GM18511 (cell line): ENCODE data around the gene SPSB4.
A peak's percentile ranks its signal among the peaks of the same experiment; 100 is the strongest.
"Not testable (repeated sequence)": the region's sequence is repeated elsewhere in the genome, so short reads cannot be mapped to it uniquely, and the experiment has no call there.

Source experiments
- ATAC-seq: cut with Tn5 transposase; IDR thresholded peaks from one replicate; pipeline ENCODE4 v1.9.1; 2021; ENCODE audit warnings: mild to moderate bottlenecking, moderate library complexity; ENCODE audit not compliant: unreplicated experiment

The SPSB4 gene

DNA sequence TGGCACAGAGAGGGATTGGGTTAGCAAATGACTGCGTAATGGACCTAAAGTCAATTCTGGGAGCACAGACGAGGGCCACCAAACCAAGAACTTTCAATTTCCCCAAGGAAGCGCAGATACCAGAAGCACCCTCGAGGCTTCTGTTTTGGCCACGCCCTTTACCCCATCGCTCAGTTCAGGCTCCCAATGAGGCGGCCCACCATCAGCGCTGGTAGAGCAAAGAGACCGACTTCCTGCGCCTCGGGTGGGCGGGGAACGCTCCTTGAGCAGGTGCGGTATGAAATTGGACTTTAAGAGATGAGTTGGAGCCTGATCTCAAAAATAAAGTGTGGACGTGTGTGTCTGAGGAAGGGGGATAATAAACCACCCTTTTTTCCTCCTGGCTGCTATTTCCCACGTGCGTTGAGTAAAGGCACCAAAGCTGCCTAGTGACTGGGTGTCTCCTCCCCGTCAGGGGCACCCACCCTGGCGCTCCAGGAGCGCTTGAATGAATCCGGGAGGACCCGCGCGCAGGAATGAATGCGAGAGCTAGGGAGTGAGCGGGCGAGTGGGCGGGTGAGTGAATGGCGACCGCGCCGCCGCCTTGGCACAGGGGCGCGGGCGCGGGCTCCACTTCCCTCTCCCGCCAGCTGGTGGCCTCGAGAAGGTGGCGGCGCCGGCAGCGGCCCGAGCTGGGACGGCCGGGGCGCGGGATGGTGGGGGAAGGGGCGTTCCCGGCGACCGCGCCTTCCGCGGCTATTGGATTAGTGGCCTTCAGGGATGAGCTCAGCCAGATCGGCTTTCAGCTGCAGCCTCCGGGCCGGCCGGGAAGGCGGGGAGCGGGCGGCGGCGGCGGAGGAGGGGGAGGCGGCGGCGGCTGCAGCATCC lies at the start of gene SPSB4:
Gene SPSB4, plus strand, starts transcription at position 772 of the 867 bp plus-strand sequence. CDS start 14,758 bp downstream, outside the sequence.
- no peak for ATAC-seq

DNA sequence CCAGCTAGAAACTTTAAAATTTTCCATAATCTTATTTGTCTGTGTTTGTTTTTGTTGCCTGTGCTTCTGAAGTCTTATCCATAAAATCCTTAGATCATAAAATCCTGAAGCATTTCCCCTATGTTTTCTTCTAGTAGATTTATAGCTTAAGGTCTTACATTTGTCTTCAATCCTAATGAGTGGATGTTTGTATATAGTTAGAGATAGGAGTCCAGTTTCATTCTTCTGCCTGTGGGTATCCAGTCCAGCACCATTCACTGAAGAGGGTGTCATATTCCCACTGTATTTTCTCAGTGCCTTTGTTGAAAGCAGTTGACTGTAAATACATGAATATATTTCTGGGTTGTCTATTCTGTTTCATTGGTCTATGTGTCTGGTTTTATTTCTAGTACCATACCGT lies 44.8 kb upstream of the SPSB4 start:
- ATAC-seq, result no peak

DNA sequence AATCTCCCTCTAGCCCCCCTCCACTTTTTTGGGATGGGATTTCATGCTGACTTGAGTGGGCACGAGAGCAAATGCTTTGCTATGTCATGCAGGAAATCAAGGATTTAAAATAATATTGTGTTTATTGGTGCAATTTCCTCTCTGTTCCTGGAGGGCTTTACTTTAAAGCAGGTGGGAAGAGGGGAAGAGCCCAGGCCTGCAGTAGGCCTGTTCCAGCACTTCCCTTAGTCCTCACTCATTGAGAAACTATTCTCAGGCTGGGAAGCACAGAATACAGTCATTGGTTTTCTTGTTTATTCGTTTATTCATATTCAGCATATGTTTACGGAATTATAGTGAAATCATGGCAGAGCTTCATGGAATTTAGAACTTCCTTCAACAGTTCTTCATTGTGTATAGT lies 41.7 kb upstream of the SPSB4 start:
- no peak for ATAC-seq

DNA sequence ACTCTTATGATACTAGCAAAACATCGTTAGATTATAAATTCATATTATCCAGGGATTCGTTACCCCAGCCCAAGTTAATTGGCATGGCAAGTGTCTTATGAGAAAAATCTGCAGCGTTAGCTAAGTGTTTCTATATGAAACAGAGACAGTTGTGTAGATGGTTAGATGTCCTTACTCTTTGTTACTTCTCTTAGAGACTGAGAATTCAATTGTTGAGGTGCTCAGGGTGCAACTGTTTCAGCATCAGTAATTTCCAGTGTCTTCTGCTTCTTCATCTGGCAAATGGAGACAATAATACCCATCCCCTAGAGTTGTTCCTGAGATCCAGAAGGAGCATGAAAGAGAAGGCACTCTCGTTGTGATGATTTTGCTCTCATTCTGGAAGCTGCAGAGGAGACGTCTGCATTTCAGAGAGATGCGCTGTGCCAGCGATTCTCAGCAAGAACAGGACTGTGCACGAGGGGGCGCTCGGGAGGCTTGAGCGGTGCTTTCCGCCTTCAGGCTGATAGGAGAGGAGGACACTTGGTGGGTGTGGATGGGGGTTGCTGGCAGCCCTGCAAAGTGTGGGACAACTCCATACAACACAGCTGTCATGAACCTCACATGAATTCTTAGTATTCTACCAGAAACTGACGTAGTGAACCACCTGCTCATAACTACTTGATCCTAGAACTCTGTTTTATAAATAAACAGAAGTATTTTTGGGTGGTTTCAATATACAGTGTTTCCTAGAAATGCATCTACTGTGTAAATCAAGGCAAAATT lies 39.7 kb upstream of the SPSB4 start:
- ATAC-seq, result peak; percentile 92

DNA sequence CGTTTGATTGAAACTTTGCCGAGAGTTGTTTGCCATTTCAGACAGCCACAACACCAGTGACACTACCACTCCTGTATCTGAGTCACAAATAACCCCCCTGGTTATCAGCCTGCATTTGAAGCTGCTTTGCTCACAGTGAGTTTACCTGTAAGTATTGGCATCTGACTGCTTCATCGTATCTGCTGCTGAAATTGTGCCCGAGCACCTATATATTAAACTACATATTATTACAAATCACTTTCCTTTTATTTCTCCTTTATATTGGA lies 39.2 kb upstream of the SPSB4 start:
- peak; percentile 46 for ATAC-seq

DNA sequence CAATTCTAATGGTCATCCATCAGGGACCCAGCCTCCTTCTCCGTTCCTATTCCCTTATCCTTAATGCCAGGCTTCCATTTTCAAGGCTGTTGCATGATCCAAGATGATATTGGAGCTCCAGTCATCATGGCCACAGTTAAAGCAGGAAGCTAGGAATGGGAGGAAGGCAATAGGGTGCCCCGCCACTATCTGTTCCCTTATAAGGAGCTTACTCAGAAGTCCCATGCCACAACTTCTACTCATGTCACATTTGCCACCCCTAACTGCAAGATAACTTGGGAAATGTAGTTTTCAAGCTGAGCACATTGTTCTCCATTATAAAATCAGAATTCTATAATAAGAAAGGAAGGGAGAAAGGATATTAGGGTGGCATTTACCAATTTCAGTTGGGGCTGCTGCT lies 38.6 kb upstream of the SPSB4 start:
- ATAC-seq, result no peak

DNA sequence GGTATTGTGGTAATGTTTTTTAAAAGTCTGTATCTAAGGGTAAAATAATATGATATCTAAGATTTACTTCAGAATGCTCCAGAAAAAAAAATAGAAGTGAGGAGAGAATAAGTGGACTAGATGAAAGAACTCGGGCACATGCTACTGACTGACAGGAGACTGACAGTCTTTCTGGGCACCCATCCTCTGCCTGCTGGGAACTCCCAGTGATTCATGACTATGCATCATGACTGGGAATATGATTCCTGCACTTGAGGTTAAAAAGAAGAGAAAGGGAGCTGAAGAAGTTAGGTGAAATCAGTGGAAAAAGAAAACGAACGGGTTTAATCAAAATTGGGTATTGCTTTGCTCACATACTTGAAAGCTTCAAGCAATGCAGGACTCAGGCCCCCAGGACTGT lies 35.7 kb upstream of the SPSB4 start:
- no peak for ATAC-seq

DNA sequence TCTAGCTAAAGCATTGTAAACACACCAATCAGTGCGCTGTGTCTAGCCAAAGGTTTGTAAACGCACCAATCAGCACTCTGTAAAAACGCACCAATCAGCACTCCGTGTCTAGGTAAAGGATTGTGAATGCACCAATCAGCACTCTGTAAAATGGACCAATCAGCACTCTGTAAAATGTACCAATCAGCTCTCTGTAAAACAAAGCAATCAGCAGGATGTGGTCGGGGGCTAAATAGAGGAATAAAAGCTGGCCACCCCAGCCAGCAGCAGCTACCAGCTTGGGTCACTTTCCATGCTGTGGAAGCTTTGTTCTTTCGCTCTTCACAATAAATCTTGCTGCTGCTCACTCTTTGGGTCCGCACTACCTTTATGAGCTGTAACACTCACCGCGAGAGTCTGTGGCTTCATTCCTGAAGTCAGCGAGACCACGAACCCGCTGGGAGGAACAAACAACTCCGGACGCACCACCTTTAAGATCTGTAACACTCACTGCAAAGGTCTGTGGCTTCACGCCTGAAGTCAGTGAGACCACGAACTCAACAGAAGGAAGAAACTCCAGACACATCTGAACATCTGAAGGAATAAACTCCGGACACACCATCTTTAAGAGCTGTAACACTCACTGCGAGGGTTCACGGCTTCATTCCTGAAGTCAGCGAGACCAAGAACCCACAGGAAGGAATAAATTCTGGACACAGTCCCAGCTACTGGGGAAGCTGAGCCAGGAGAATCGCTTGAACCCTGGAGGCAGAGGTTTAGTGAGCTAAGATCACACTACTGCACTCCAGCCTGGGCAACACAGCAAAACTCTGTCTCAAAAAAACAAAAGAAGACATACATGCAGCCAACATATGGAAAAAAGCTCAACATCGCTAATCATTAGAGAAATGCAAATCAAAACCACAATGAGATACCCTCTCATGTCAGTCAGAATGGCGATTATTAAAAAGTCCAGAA lies 33.5 kb upstream of the SPSB4 start:
- ATAC-seq, result not testable (repeated sequence)

DNA sequence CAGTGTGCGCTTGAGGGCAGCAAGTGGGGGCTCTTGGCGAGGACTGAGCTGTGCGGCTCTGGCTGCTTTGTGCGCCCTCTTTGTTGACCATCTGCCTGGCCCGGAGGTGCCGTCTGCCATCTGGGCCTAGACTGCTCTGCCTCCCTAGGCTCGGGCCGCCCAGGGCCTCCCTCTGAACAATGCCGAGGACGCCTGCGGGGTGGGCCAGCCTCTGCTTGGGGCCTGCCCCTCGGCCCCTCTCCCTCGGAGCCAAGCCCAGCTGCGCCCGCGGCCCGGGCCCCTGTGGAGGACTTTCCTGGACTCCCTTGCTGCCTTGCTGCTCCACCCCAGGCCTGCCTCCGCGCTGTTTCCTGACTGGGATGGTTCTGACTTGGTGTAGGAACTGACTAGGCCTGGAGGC lies 31.9 kb upstream of the SPSB4 start:
- ATAC-seq, result no peak

DNA sequence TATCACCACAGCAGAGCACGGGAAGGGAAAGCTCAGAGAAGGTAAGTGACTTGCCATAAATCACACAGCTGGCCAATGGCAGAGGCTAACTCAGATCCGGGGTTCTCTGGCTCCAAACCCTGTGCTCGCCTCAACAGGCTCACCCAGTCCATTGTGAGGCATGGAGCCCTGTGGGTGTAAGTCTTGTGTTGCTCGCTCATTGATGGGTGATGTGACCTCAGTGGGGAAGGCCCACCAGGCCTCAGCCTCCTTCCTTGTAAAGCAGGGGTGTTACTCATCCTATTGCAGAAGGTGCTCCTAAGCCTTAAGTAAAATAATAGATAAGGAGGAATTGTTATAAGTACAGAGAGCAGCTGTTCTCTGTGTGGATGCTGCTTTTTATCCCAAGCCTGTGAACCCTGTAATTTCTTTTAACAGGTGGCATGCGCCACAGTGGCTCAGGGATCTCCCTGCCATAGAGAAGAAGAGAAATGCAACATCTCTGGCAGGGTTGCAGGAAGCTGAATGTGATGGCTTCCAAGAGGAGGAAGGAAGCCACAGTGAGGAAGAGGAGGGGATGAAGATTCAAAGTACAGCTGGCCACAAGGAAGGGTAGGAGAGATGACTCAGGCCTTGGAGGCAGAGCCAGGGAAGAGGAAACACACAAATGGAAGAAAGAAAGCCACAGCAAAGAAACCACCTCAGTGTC lies 30.9 kb upstream of the SPSB4 start:
- ATAC-seq, result no peak

DNA sequence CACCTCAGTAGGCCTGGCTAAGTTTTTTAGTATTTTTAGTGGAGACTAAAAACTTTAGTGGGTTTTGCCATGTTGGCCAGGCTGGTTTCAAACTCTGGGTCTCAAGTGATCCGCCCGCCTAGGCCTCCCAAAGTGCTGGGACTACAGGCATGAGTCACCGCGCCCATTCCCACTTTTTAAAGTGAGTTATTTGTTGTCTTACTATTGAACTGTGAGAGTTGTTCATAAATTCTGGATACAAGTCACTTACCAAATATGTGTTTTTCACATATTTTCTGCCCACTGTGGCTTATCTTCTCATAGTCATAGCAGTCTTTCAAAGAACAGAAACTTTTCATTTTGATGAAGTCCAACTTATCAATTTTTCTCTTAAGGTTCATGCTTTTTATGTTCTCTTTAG lies 29.9 kb upstream of the SPSB4 start:
- ATAC-seq, result no peak

DNA sequence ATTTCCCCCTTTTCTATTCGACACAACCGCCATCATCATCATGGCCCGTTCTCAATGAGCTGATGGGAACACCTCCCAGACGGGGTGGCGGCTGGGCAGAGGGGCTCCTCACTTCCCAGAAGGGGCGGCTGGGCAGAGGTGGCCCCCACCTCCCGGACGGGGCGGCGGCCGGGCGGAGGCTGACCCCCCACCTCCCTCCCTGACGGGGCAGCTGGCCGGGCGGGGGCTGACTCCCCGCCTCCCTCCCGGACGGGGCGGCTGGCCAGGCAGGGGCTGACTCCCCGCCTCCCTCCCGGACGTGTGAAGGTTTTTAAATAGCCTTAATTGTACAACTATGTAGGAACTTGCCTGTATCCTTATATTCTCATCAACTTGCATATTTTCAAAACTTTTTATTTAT lies 20.9 kb upstream of the SPSB4 start:
- no peak for ATAC-seq

DNA sequence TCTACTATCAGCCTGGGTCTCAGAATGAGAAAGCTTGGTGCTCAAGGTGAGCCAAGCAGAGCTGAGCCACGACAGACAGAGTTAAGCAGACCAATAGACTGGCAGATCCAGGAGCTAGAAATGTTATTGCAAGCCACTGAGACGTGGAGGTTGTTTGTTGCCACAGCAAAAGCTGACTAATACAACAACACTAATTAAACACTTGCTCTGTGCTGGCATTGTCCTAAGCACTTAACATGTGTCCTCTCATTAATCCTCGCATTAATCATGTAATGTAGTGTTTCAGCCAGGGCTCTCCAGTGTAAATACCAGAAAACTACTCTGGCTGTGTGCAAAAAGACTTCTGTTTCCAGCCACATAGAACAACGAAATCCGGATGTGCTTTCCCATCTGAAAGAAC lies 11.6 kb upstream of the SPSB4 start:
- ATAC-seq, result no peak

DNA sequence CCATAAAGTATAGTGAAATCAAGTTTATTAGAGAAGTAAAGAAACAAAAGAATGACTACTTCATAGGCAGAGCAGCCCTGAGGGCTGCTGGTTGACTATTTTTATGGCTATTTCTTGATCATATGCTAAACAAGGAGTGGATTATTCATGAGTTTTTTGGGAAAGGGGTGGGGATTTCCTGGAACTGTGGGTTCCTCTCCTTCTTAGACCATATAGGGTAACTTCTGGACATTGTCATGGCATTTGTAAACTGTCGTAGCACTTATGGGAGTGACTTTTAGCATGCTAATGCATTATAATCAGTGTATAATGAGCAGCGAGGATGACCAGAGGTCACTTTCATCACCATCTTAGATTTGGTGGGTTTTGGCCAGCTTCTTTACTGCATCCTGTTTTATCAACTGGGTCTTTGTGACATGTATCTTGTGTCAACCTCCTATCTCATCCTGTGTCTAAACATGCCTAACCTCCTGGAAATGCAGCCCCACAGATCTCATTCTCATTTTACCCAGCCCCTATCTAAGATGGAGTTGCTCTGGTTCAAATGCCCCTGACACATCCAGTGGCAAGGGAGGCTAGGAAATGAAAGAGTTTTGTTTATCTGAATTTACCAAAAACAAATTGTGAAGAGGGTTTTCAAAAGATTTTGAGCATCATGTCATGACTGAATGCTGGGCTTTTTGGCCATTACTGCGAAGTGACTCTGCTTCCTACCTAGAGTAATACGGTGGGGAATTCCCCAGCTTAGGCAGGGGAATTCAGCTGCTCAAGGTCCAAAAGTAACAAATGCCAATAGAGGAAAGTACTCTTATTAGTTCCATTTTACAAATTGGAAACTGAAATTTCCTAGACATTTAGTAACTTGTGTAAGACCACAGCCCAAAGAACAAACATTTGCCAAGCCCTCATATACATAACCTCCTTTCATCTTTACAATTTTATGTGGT lies 6.2 kb upstream of the SPSB4 start:
- ATAC-seq, result no peak

DNA sequence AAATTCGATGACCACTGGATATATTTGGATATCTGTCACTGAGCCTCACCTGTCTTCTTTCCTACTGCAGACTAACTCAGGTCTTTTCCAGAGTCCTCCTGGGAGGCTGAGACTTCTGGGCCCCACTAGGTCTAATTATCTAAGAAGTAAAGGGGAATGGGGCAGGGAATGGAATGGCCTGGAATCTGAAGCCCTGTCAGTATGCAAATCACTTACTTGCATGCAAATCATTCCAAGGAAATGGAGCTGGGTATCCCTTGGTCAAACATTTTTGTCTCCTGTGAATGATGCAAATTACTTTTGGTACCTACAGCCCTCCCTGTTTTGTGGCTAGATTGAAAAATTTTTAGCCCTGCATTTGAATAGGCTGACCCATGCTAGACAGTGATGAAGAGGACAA lies 5.3 kb upstream of the SPSB4 start:
- ATAC-seq, result no peak

DNA sequence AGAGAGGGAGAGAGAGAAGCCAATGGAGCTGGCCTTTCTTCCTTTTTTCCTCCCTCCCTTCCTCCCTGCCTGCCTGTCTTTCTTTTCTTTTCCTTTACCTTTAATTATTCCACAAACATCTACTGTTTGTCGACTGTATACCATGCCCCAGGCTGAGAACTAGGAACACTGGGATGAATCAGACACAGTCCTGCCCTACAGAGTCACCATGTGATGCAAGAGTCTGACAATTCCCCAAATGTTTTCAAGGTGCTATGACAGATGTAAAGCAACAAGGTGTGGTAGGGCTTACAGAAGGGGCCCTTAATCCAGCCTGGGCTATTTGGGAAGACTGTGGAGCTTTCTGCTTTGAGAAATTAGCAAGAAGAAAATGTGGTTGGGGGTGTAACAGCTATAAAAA lies 4.0 kb upstream of the SPSB4 start:
- ATAC-seq, result no peak

DNA sequence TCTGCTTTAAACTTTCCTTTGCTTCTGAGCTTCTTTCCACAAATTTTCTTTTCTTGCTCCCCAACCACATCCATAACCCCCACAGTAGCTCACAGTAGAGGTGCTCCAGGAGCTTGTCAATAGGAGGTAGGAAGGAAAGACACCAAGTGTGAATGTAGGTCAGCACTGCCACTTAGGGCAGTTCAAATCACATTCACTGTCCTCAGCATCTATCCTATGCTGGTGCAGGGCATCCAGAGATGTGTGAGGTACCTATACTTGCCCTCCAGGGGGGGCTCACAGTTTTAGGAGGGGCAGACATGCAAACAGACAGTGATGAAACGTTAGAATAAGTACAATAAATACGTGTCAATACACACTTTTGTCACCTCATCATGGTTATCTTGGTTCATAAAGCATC lies 1.5 kb upstream of the SPSB4 start:
- no peak for ATAC-seq

DNA sequence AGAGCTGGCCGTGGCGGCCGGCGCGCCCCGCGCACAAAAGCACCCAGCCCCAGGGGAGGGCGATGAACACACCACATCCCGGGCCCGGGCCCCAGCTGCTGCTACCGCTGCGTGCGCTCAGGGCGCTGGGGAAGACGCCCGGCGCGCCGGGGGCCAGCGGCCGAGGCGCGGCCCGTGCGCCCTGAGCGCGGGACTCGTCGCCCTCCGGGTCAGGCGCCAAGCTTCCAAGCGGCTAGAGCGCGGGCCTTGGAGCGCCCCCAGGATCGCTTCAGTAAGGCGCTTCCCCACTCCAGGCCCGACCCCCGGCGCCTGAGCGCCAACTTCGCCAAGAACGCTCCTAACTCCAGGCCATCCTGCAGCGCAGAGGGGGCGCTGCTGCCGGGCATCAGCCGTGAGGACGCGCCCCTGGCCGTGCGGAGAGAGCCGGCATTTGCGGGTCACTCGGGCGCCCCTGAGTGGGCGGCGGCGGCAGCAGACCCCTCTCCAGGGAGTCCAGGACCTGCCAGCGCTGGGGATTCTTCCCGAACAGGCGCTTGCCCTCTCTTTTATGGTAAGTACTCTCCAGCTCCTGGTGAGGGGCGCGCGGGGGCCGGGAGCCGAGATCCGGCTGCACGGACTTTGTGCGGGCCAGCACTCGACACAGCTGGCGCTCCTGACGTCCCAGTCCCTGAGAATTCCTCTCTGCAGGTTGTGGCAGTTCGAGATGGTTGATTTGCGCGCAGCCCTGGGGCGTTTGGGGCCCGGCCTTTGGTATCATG lies 475 bp downstream of the SPSB4 start:
- ATAC-seq, result no peak
